Esophagus squamous epithelium (tissue), 4 donors: ENCODE measurements around the gene HBA2.

Experiments
- CTCF ChIP-seq, 6 experiments: fragments of 450-650 bp in 4 of 6; fragments of 200-600 bp in 2 of 6; sonication (generic) in 2 of 6; IDR thresholded peaks; one replicate each; pipeline ENCODE4 v1.5.1; 2016 to 2019; ENCODE audit warnings: antibody characterized with exemption in 6 of 6, mild to moderate bottlenecking in 4 of 6, moderate library complexity in 4 of 6
- POLR2A ChIP-seq, 4 donors: fragments of 450-650 bp; IDR thresholded peaks; one replicate each; pipeline ENCODE4 v1.6.1; 2017; ENCODE audit warnings: antibody characterized with exemption in 4 of 4, mild to moderate bottlenecking in 4 of 4, moderate library complexity in 3 of 4

GRCh38 chr16:177981-178667, 5.4 kb downstream of the HBA2 start:
- TF ChIP-seq CTCF (IDR thresholded peaks at IDR 0.05) (no peak), POLR2A (IDR thresholded peaks at IDR 0.05) (no peak)
